ENCODE data around the gene SLC25A24.

DNA sequence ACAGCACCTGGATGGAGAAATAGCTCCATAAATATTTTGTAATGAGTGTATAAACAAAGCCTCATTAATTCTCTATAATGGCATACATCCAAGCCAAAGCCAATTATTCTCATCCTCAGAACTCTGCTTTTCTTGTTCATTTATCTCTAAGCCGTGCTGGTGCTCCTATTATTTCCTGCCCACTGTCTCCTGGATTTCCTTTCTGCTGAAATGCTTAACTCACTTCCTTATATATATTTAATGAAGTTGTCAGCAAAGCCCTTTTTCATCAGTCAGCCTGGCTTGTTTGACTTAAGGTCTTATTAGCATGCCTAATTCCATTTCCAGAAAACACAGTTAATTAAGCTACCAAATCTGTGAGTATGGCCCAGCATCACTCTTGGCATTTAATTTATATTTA, 93.4 kb downstream of the SLC25A24 start:
- TF ChIP-seq, protein P1, sequence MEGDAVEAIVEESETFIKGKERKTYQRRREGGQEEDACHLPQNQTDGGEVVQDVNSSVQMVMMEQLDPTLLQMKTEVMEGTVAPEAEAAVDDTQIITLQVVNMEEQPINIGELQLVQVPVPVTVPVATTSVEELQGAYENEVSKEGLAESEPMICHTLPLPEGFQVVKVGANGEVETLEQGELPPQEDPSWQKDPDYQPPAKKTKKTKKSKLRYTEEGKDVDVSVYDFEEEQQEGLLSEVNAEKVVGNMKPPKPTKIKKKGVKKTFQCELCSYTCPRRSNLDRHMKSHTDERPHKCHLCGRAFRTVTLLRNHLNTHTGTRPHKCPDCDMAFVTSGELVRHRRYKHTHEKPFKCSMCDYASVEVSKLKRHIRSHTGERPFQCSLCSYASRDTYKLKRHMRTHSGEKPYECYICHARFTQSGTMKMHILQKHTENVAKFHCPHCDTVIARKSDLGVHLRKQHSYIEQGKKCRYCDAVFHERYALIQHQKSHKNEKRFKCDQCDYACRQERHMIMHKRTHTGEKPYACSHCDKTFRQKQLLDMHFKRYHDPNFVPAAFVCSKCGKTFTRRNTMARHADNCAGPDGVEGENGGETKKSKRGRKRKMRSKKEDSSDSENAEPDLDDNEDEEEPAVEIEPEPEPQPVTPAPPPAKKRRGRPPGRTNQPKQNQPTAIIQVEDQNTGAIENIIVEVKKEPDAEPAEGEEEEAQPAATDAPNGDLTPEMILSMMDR (IDR thresholded peaks at IDR 0.05; ENCODE audit: insufficient read depth, low read depth, low read length): no peak
- TF ChIP-seq EZH2 (IDR thresholded peaks at IDR 0.05; ENCODE audit: insufficient read depth, low read length): no peak
